ENCODE data around the gene MPPED2.
A peak's percentile ranks its signal among the peaks of the same experiment; 100 is the strongest.

Gene MPPED2

DNA sequence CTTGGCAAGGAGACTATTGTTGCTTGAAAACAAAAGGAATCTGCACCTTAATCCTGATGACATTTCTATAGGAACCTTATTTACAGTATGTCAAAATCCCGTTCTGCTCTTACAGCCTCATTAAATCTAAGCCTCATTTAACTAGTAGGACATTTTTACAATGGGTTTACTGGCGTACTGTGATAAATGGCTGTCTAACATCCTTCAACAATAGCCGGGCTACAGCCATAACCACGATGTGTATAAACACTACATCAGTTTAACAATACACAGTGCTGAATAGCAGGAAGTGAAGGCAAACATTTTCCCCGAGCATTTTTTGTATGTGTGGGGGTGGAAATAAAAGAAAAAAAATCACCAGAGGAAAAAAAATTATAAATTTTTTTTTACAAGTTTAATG lies 132.0 kb downstream of the MPPED2 start:
- DNase-seq (ENCODE audit: low spot score), result no peak

DNA sequence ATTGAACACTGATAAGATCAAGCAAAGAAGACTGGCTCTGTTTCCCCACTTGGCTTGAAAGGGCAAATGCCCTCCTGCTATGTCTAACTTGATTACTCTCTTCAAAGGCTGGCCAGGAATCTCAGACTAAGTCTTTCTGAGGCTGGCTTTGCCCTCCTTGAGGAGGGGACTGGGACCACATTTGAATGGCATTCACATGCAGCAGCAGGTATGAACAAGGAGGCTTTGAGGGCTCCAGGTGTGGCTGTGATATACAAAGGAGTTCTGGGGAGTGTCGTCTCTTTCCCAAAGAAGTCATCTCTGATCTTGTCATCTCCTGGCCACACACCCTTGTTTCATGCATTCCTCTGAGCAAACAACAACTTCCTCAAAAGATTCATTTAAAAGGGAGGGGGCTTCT lies 132.4 kb downstream of the MPPED2 start:
- no peak for DNase-seq (ENCODE audit: low spot score)

GRCh38 chr11:30452842-30453241 lies 133.3 kb downstream of the MPPED2 start:
- DNase-seq (ENCODE audit: low spot score), result no peak

DNA sequence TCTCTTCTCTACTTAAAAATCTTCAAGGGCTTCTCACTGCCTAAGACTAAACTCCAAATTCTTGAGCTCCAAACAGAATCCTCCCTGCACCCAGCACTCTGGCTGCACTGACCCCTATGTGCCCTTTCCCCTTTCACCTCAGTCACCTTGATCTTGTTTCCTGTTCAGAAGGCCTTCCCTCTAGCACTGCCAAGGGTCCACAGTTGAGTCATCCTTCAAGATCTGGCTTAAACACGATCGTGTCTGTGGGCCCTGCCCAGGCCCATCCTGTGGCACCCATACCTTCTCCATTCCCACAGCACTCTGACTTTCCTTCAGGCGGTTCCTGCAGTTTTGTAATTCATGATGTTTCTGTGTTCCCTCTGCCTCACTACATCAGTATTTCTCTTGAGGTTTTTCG lies 134.0 kb downstream of the MPPED2 start:
- DNase-seq (ENCODE audit: low spot score), result no peak

DNA sequence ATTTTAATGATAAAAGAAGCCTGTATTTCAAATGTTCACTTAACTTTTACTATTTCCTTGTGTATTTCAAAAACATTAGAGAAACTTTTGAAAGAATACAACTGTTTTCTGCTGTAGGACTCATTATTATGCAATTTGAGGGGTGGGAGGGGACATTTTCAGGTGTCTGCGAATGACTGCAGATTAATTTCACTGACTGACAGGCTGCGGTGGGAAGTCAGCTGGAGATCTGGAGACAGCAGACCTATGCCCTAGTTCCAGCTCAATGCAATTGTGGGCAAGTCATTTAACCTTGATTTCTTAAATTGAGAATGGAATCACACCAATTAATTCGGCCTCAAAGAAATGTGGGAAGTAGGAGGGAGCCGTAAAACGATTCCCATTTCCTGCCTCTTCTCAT lies 134.5 kb downstream of the MPPED2 start:
- no peak for DNase-seq (ENCODE audit: low spot score)

GRCh38 chr11:30451167-30451566 lies 135.0 kb downstream of the MPPED2 start:
- DNase-seq (ENCODE audit: low spot score), result no peak

GRCh38 chr11:30447058-30447640 lies 139.0 kb downstream of the MPPED2 start:
- no peak for DNase-seq (ENCODE audit: low spot score)

- no peak for DNase-seq (ENCODE audit: low spot score)
Observed at GRCh38 chr11:30446520-30446919, 139.6 kb downstream of the MPPED2 start.

- no peak for DNase-seq (ENCODE audit: low spot score)
Observed at GRCh38 chr11:30445056-30445455, 141.1 kb downstream of the MPPED2 start.

DNA sequence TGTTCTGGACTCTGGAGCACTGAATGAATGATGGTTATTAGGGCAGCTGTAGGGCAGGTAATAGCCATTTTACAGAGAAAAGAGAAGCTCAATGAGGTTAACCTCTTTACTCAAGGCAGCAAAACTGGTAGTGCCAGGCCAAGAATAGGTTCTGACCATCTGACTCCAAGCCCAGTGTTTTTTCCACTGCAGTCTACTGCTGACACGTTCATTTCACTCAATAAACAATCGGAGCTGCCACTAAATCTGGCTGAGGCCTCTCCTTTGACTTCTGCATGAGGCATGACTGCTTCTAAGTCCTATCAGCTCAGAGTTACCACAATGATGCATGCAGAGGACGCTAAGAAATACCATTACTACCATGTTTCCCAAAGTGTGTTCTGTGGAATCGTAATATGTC lies 145.6 kb downstream of the MPPED2 start:
- DNase-seq (ENCODE audit: low spot score), result no peak

DNA sequence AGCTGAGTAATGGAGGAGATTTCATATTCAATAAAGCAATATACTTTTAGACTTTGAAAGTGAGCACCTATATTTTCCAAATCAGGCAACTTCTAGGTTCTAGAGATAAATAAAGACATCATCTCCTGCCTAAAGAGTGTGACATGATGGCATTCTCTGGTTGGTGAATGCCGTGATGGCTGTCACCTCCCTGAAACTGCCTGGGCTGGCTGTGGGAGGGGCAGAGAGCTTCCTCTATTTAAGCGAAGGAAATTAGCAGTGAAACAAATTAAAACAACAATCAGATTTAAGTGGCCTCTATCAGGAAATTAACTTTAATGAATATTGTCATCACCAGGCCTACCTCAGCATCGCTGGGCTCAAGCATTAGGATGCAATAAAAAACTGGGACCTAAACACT lies 149.4 kb downstream of the MPPED2 start:
- DNase-seq (ENCODE audit: low spot score), result no peak

- DNase-seq (ENCODE audit: low spot score), result no peak
Observed at GRCh38 chr11:30435488-30435887, 150.7 kb downstream of the MPPED2 start.

- DNase-seq (ENCODE audit: low spot score), result no peak
Observed at GRCh38 chr11:30434901-30435300, 151.3 kb downstream of the MPPED2 start.

DNA sequence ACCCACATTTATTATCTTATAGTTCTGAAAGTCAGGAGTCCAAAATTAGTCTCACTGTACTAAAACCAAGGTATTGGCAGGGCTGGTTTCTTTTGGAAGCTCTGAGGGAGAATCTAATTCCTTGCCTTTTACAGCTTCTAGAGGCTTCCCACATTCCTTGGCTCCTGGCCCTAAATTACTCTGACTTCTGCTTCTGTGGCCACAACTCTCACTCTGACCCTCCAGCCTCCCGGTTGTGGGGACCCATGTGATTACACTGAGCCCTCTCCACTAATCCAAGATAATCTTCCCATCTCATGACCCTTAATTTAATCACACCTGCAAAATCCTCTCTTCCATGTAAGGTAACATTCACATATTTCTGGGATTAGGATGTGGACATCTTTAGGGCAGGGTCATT lies 152.3 kb downstream of the MPPED2 start:
- no peak for DNase-seq (ENCODE audit: low spot score)

GRCh38 chr11:30432716-30433115 lies 153.4 kb downstream of the MPPED2 start:
- DNase-seq (ENCODE audit: low spot score), result no peak

- no peak for DNase-seq (ENCODE audit: low spot score)
Observed at GRCh38 chr11:30432178-30432577, 154.0 kb downstream of the MPPED2 start.

DNA sequence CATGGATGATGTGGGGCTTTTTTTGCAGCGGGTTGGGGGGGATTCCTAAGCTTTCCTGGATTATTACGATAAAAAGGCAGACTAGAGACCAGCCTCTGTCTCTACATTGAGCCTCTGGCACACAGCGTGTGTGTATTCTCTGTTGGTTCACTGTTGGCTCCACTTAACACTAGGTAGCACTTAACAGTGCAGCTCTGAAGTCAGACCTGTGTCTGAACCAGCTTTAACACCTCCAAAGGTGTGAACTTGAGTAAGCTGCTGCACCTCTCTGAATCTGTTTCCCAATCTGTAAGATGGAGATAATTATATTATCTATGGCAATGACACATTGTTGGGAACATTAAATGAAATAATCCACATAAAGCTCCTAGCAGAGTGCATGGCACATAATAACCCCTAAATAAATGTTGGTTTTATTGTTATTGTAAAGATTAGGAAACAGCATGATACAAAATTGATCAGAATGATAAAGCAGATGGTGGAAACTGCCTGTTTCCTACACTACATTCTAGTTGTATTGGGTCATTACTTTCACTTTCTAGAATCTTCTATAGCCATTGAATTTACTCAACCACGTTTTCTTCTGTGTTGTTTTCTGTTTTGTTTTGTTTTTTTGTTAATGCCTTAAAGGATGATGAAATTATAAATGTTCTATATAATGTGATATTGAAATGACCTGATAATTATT lies 154.9 kb downstream of the MPPED2 start:
- DNase-seq (ENCODE audit: low spot score), result no peak

DNA sequence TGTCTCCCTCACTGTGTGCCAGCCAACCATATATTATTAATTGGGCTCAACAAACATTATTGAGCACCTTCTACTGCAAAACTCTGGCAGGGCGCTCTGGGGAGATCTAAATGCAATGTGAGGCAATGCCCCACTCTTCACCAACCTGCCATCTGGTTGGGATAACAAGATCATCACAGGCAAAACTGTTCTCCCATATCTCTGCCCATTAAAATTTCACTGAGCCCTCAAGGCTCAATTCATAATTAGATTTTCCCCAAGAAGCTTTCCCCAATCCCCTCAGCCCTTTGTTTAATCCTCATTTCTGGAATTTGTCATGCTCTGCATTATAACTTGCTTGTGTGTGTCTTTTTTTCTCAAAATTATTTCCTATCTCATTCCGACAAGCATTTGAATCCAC lies 156.6 kb downstream of the MPPED2 start:
- no peak for DNase-seq (ENCODE audit: low spot score)

DNA sequence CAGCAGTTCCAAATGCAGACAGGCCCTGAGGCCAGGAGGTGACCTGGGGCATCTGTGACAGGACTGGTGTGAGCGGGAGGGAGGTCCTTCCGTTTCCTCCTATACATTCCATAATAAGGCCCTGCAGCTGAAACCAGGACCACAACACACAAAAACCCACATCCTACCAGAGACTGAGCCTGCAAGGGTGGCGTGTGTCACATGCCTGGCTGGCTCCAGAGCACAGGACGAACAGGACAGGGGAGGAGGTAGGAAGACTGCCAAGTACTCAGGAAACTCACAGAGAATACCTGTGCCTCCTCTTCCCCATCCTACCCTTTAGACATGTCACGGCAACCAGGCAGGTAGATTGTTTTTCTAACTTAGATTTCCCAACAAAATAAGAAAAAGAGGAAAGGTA lies 159.4 kb downstream of the MPPED2 start:
- DNase-seq (ENCODE audit: low spot score), result no peak

- DNase-seq (ENCODE audit: low spot score), result peak; percentile 9
Observed at GRCh38 chr11:30424844-30425243, 161.3 kb downstream of the MPPED2 start.

- DNase-seq (ENCODE audit: low spot score), result no peak
Observed at GRCh38 chr11:30424321-30424720, 161.8 kb downstream of the MPPED2 start.

GRCh38 chr11:30423886-30424285 lies 162.3 kb downstream of the MPPED2 start:
- DNase-seq (ENCODE audit: low spot score), result no peak

DNA sequence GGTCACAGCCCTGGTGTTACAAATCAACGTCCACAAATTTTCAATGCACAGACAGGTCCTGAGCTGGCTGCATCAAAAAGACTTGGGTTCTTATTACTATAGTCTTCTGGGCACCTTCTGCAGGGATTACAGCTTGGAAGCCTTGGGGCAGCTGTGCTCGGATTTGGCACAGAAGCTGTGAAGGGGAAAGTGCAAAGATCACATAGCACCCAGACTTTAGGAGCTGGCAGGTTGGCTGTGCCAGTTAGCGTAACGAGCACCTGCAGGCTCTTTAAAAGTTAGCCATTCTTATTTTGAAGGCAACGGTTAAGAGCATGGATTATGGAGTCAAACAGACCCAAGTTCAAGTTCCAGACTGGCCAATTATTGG lies 162.9 kb downstream of the MPPED2 start:
- no peak for DNase-seq (ENCODE audit: low spot score)
